ENCODE measurements around the gene HGD. TPM values are rescaled to one million over a fixed set of nuclear protein-coding genes. Genes with fewer than 3 reads are reported as not detected.

HGD gene
- total and polyA plus RNA-seq, 9 donors = 0.04 to 2.4 (median 0.69) TPM; not detected in 1

DNA sequence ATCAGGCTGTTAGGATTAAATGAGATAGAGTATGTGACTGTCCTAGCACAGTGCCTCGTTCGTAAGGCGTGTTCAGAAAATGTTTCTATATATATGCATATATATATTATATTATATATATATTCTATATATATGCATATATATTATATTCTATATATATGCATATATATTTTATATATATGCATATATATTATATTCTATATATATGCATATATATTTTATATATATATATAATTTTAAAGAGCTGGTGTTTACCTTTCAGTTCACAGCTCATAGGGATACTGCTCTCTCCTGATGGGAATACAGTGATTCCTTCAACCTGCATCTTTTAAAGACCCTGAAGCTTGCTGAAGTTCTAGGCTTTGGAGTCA is 85.2 kb downstream of the HGD start:
- 10 to 18% (median 17%) methylated on average over 3 of the region's 3 CpGs for WGBS, 3 donors
- Histone ChIP-seq H3K4me1 (ENCODE audit: insufficient read depth) (peaks cover 8% of the 10 kb centered on the region), H3K27ac (peak overlapping the region in 1 of 2 donors; percentile 68), H3K9me3 (no peaks in the 10 kb centered on the region), H3K4me3 (peak overlapping the region; percentile 69), H3K36me3 (no peaks in the 10 kb centered on the region), H3K27me3 (no peaks in the 10 kb centered on the region)
- TF ChIP-seq, protein P1, sequence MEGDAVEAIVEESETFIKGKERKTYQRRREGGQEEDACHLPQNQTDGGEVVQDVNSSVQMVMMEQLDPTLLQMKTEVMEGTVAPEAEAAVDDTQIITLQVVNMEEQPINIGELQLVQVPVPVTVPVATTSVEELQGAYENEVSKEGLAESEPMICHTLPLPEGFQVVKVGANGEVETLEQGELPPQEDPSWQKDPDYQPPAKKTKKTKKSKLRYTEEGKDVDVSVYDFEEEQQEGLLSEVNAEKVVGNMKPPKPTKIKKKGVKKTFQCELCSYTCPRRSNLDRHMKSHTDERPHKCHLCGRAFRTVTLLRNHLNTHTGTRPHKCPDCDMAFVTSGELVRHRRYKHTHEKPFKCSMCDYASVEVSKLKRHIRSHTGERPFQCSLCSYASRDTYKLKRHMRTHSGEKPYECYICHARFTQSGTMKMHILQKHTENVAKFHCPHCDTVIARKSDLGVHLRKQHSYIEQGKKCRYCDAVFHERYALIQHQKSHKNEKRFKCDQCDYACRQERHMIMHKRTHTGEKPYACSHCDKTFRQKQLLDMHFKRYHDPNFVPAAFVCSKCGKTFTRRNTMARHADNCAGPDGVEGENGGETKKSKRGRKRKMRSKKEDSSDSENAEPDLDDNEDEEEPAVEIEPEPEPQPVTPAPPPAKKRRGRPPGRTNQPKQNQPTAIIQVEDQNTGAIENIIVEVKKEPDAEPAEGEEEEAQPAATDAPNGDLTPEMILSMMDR (IDR thresholded peaks at IDR 0.05) = no peak
- TF ChIP-seq POLR2A (IDR thresholded peaks at IDR 0.05) = no peak
- no peak for TF ChIP-seq EP300 (IDR thresholded peaks at IDR 0.05)
- DNase-seq = no peak
- intact Hi-C loops (cut with DNase I) = no loop called here

DNA sequence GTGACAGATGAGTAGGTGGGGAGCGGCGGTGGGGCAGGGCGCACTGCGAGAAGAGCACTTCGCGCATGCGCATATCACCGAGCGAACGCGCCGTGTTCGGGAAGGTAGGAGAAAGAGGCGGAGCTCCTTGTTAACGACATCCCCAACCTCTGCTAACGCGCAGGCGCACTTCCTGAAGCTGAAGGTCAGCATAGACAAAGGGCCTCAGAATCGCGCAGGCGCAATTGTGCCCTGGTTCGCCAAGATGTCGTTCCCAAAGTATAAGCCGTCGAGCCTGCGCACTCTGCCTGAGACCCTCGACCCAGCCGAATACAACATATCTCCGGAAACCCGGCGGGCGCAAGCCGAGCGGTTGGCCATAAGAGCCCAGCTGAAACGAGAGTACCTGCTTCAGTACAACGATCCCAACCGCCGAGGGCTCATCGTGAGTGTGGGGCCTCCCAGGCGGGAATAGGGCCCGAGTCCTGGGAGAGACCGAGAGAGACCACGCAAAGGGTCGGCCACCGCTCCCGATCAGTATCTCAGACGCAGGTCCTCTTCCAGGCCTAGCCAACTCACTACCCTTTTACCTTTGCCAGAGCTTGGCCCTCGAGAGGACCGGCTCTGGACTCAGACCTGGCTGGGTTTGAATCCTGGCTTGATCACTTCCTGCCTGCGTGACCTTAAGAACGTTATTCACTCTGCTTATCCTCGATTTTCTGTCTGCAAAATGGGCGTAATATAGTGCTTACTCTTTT is 85.8 kb downstream of the HGD start, which contains the start of gene NDUFB4:
NDUFB4 (plus strand) TSS at position 221 of the 737 bp plus-strand sequence; CDS start at position 245, 24 bp downstream.
- 0 to 1% (median 0%) methylated on average over 53 of the region's 53 CpGs for WGBS, 3 donors

DNA sequence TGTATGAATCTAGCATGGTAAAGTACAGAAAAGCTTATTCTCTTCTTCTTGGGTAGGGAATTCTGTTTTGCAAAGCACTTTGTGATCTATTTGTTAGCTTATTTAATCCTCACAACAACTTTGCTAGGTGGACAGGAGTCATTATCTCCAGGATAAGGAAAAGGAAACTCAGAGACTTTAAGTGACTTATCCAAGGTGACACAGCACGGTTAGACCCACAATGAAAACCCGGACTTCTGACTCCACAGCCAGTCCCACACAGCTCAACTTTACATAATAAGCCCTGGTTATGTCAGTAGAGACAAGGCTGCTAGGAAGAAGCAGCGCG is 86.3 kb downstream of the HGD start:
- Histone ChIP-seq H3K27ac (peak overlapping the region in 1 of 2 donors; percentile 68), H3K4me1 (ENCODE audit: insufficient read depth) (peaks cover 8% of the 10 kb centered on the region), H3K4me3 (peak overlapping the region; percentile 69), H3K27me3 (no peaks in the 10 kb centered on the region), H3K36me3 (no peaks in the 10 kb centered on the region), H3K9me3 (no peaks in the 10 kb centered on the region)
- 2 to 3% (median 3%) methylated on average over 4 of the region's 4 CpGs for WGBS, 3 donors
- DNase-seq = no peak
- intact Hi-C loops (cut with DNase I) = no loop called here
- TF ChIP-seq, protein P1 (IDR thresholded peaks at IDR 0.05) = no peak
- TF ChIP-seq POLR2A (IDR thresholded peaks at IDR 0.05) (no peak), EP300 (IDR thresholded peaks at IDR 0.05) (no peak)

More for the DNA sequence above, 85.8 kb downstream of the HGD start, which contains the start of gene NDUFB4:
- Histone ChIP-seq H3K36me3 (no peaks in the 10 kb centered on the region), H3K27me3 (no peaks in the 10 kb centered on the region), H3K4me1 (ENCODE audit: insufficient read depth) (peaks cover 8% of the 10 kb centered on the region), H3K9me3 (no peaks in the 10 kb centered on the region), H3K4me3 (peak within 1 kb of the TSS; percentile 69), H3K27ac (peak within 1 kb of the TSS; percentile 30 to 68)
- intact Hi-C loops (cut with DNase I) = no loop called here
- DNase-seq = peak; percentile 96 to 98 (median 97)
- TF ChIP-seq, protein P1 (IDR thresholded peaks at IDR 0.05) = no peak
- TF ChIP-seq EP300 (IDR thresholded peaks at IDR 0.05) (no peak), POLR2A (IDR thresholded peaks at IDR 0.05) (peak; percentile 73)

DNA sequence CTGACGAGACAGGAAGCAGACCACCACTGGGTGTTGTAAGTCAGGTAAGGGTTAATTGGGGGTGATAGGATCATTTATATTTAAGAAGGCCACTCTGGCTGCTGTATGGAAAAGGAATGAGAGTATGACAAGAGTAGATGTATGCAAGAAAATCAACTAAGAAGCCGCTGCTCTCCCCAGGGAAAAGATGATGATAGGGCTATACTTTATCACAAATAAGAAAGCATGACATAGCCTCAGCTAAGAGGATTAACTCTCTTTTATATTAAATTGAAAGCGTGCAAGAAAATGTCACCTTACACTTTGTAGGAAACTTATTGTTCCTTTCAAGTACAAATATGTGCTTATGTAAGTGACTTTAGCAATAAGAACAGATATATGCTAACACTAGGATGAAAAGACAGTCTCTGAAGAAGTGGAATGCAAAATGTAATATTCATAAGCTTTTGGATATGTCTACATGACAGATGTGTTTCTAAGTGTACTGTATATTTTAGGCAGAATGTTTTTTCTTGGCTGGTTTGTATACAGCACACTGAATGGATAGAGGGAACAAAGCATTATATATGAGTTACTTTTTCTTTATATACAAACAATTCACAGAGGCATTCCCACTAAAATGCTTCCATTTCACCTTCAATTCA is 94.6 kb downstream of the HGD start:
- H3K4me3 ChIP-seq = no peak overlapping the region
- H3K9me3 ChIP-seq = no peaks in the 10 kb centered on the region
- H3K27ac ChIP-seq = no peak overlapping the region
- H3K4me1 ChIP-seq (ENCODE audit: insufficient read depth) = no peaks in the 10 kb centered on the region
- TF ChIP-seq EP300 (IDR thresholded peaks at IDR 0.05) = no peak
- intact Hi-C loops (cut with DNase I) = no loop called here
- H3K27me3 ChIP-seq = no peaks in the 10 kb centered on the region
- H3K36me3 ChIP-seq = no peaks in the 10 kb centered on the region
- DNase-seq = no peak
- WGBS, 3 donors = 82 to 88% (median 84%) methylated on average over 3 of the region's 3 CpGs

Small RNA genes within 50 kb of the gene (small RNA-seq; reads per million reads assigned to genes)
- gene MTCO1P29 (not detected), gene MTCO2P29 (not detected)

Other genes starting within 250 kb of the HGD start
- 100 to 1,000 TPM in 5 of 7 donors, 10 to 100 TPM in 2; 98.0 to 296 (median 204) TPM for gene FSTL1, start 231.2 kb downstream of the HGD start, total RNA-seq
- 100 to 1,000 TPM; 104 to 357 TPM for gene FSTL1, start 231.2 kb downstream of the HGD start, polyA plus RNA-seq
- gene NDUFB4, start 85.9 kb downstream of the HGD start, total RNA-seq = 100 to 1,000 TPM in 3 of 7 donors, 10 to 100 TPM in 4; 58.2 to 145 (median 89.4) TPM
- 100 to 1,000 TPM; 147 to 183 TPM for gene NDUFB4, start 85.9 kb downstream of the HGD start, polyA plus RNA-seq
- gene RABL3, start 60.3 kb upstream of the HGD start, total RNA-seq = 10 to 100 TPM; 11.1 to 36.1 (median 26.6) TPM
- gene RABL3, start 60.3 kb upstream of the HGD start, polyA plus RNA-seq = 10 to 100 TPM in 1 of 2 donors, 1 to 10 TPM in 1; 8.1 to 28.3 TPM
- gene GTF2E1, start 60.5 kb upstream of the HGD start, total RNA-seq = 10 to 100 TPM in 5 of 7 donors, 1 to 10 TPM in 2; 4.5 to 20.3 (median 11.7) TPM
- gene GTF2E1, start 60.5 kb upstream of the HGD start, polyA plus RNA-seq = 10 to 100 TPM in 1 of 2 donors, 1 to 10 TPM in 1; 4.7 to 11.8 TPM
- gene STXBP5L, start 226.0 kb upstream of the HGD start, total RNA-seq = 10 to 100 TPM in 6 of 7 donors, 1 to 10 TPM in 1; 7.6 to 50.2 (median 25.0) TPM
- 1 to 10 TPM; 2.5 to 2.8 TPM for gene STXBP5L, start 226.0 kb upstream of the HGD start, polyA plus RNA-seq